Urothelium cell line (cell line): ENCODE results near the gene HSP90AB1.

ENCODE experiments used
- DNase-seq: peaks from one replicate; pipeline ENCODE4 v3.0.0; 2011; ENCODE audit warnings: low spot score, mixed read lengths
- FAIRE-seq: peaks from 2 replicates; lab custom pipeline; 2011; peaks lifted over from hg19 to GRCh38; lab: Jason Lieb, UNC

HSP90AB1 gene

DNA sequence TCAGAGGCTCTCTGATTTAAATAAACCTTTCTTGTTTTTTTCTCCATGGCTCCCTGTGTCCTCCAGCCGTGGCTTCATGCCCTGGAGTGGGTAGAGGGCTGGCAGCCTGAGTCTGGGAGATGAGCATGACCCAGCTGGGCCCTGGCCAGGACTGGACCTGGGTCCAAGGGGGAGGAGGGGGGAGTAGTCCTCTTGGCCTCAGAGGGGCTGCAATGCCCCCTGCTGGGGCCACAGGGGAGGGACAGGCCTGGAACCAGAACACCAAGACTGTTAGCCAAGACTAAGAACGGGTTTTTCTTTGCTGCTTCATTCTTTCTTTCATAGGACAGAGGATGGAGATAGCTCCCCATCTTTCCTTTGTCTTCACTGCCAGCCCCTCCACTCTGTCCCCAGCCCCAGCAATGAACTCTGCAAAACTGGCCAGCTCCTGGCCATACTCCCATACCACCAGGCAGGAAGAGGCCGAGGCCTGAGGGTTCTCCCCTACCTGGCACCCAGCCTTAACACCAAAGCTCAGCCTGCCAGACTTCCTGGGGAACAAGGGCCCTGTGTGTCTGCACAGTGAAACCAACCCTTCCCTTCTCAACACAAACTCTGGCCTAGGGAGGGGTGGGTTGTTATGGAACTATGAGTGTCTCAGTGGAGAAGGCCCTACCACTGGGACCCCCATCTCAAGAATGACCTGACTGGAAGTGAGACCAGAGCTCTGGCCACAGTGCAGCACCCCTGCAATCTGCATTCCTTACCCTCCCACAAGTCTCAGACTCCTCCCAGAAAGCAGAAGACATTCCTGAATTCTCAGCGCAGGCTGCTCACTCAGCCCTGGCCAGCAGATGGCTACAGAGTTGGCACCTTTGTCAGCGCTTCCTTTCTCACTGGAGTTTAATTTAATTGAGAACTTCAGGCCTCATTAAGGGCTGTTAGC, 12.5 kb upstream of the HSP90AB1 start:
- no peak for FAIRE-seq
- DNase-seq = peak; percentile 63

GRCh38 chr6:44235269-44235668, 11.6 kb upstream of the HSP90AB1 start:
- FAIRE-seq = no peak

GRCh38 chr6:44235891-44236516, 10.9 kb upstream of the HSP90AB1 start:
- DNase-seq (no peak), FAIRE-seq (no peak)

More at GRCh38 chr6:44235269-44235668, 11.6 kb upstream of the HSP90AB1 start:
- no peak for DNase-seq

- FAIRE-seq = peak; percentile 86
Measured at GRCh38 chr6:44237021-44237812, 9.7 kb upstream of the HSP90AB1 start.

DNA sequence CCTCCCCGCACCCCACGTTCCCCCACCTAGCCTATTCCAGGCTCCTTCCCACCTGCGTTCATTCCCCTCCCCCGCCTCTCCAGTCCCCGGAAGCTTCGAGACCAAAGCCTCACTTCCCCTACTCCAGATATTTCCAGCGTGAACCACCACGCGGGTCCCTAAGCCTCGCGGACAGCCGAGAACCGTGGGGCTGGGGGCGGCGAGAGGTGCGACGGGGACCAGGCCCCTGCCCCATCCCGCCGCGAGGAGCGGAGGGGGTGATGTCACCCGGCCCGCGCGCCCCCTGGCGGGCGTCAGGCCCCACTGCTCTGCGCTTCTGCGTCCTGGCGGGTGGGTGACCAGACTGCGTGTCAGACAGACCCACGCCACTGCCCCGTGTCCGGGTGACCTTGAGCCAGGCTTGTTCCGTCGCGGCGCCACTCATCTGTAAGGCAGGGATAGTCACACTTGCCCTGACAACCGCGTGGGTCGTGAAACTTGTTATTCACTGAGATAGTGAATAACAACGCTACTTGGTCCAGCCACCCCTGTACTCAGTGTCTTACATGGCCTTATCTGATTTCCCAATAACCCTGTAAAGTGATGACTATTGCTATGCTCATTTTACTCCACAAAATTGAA, 9.0 kb upstream of the HSP90AB1 start:
- DNase-seq = peak; percentile 86
- FAIRE-seq = peak; percentile 77

More at GRCh38 chr6:44237021-44237812, 9.7 kb upstream of the HSP90AB1 start:
- peak; percentile 95 for DNase-seq

- no peak for FAIRE-seq
Measured at GRCh38 chr6:44238687-44239350, 8.1 kb upstream of the HSP90AB1 start.

DNA sequence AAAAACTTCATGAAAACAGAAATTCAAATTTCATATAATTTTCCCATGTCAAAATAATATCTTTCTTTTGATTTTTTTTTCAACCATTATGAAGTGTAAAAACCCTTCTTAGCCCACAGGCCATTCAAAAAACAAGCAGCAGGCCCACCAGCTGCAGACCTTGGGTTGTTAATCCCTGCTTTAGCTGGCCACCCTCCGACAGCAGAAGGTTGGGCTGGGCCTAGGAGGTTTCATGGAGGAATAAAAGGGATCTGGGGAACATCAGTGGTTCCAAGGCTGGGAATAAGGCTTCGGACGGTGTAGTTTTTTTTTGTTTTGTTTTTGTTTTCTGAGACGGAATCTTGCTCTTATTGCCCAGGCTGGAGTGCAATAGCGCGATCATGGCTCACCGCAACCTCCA, 3.6 kb upstream of the HSP90AB1 start:
- no peak for DNase-seq

More at GRCh38 chr6:44238687-44239350, 8.1 kb upstream of the HSP90AB1 start:
- DNase-seq = no peak

DNA sequence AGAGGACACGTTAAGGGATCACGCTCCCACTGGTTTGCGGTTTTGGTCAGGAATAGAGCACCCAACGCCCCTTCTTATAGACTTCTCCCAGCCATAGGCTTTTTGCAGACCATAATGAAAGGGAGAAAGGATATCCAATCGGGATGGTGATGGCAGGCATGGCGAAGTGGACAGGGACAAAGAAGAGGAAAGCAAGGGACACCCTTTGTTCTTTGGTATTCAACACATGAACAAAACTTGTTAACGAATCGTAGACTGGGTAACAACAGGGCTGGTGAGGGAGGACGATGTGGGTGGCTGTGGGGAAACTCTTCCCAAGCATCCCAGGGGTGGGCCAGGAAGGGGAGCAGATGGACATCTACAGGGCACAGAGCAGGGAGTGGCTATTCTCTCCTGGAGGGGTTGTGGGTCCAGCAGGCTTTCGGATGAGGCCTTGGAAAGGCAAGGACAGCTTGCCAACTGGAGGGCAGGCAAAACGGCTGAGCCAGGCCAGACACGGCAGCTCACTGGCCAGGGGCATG, 1.4 kb upstream of the HSP90AB1 start:
- FAIRE-seq = no peak

More for the DNA sequence above, 3.6 kb upstream of the HSP90AB1 start:
- no peak for FAIRE-seq

GRCh38 chr6:44245912-44246662, 814 bp upstream of the HSP90AB1 start:
- DNase-seq = peak; percentile 87
- FAIRE-seq = no peak

More for the DNA sequence above, 1.4 kb upstream of the HSP90AB1 start:
- DNase-seq = no peak

GRCh38 chr6:44247338-44248302, 719 bp downstream of the HSP90AB1 start:
- no peak for FAIRE-seq
- peak; percentile 53 for DNase-seq

- DNase-seq = no peak
- FAIRE-seq = no peak
Measured at GRCh38 chr6:44248579-44248978, 1.7 kb downstream of the HSP90AB1 start.

GRCh38 chr6:44249082-44249748, 2.3 kb downstream of the HSP90AB1 start:
- FAIRE-seq = no peak
- DNase-seq = no peak

GRCh38 chr6:44250067-44250717, 3.3 kb downstream of the HSP90AB1 start:
- DNase-seq = no peak
- no peak for FAIRE-seq

DNA sequence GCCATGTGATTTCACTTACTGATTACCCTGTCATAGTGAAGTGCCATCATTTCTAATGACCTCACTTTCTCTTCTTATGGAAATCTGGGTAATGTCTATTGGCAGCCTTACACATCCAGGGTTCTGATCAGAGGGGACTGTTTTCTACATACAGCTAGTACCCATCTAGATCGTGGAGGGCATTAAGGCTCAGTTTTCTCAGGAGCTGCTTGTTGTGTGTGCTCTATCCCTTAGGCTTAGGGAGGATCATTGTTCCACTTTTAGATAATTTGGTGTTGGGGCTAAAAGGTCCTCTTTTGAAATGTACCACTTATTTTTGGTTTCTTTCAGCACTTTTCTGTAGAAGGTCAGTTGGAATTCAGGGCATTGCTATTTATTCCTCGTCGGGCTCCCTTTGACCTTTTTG, 3.8 kb downstream of the HSP90AB1 start:
- DNase-seq (no peak), FAIRE-seq (no peak)

GRCh38 chr6:44251576-44252524, 4.9 kb downstream of the HSP90AB1 start:
- FAIRE-seq (no peak), DNase-seq (no peak)
